ENCODE measurements around the gene WSB1.
"Not testable (repeated sequence)": the region's sequence is repeated elsewhere in the genome, so short reads cannot be mapped to it uniquely, and the experiment has no call there.

WSB1 gene

DNA sequence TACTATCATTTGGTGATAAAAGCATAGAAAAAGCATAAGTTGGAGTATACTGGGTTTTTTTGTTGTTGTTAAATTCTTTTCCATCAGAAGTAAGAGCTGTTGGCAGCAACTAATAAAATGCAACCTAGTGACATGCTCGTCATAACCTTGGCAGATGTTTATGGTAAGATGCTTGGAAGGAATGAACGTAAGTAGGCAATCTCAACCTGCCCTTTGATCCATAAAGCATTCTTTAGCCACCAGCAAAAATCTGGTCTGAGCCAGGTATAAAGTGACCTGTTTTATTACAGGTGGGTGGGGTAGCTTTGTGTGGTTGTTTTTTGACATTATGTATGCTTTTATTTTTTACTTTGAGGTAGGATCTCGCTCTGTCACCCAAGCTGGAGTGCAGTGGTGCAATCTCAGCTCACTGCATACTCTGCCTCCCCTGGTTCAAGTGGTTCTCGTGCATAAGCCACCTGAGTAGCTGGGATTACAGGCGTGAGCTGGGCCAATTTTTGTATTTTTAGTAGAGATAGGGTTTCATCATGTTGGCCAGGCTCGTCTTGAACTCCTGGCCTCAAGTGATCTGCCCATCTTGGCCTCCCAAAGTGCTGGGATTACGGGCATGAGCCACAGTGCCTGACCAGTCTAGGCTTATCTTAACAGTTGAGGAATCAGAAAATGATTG is 22.0 kb downstream of the WSB1 start:
- DNase-seq (ENCODE audit: low read depth in 2 of 2): no peak

DNA sequence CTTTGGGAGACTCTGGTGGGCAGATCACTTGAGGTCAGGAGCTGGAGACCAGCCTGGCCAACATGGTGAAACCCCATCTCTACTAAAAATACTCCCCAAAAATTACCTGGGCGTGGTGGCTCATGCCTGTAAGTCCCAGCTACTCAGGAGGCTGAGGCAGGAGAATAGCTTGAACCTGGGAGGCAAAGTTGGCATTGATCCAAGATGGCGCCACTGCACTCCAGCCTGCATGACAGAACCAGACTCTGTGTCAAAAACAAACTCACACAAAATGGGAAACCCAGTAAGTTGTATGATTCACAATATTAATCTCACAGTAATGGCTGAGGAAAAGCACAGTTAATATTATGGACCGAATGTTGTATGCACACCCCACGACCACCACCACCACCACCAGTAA is 24.3 kb downstream of the WSB1 start:
- no peak for DNase-seq (ENCODE audit: low read depth in 2 of 2)

DNA sequence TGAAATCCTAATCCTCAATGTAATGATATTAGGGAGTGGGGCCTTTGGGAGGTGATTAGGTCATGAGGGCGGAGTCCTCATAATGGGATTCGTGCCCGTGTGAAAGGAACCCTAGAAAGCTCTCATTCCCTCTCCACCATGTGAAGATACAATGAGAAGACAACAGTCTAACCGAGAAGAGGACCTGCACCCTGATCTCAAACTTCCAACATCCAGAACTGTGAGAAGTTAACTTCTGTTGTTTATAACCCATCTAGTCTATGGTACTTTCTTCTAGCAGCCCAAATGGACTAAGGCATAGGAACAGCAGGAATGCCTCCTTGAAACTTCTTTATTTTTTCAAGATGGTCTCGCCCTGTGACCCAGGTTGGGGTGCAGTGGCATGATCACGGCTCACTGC is 24.7 kb downstream of the WSB1 start:
- no peak for DNase-seq (ENCODE audit: low read depth in 2 of 2)

DNA sequence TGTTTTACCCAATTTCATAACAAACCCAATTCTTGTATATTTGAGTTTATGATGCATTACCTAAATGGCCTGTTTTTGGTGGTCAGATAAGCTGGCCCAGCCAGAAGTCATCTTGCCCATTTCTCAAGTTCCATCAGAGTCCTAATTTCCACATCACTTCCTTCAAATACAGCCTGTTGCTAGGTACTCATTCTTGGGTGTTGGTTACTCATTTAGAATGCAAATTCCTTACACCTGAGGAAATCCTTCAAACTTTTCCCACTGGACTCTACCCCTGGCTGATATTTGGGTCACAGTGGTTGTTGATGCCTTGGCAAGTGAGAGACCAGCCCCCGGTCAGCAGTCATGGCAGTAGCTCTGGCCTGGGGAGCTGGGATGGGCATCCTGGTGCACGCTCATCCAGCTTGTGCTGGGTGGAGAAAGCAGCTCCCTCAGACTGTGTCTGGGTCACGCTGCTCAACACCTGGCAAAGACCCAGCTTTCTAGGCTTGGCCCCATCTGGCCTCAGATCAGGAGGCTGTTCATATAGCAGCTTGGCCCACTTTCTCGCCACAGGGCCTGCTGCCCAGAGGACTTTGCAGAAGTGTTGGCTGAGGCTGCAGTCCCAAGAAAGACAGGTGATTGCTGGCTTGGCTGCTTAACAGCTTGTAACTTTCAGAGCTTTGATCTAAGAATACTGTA is 25.8 kb downstream of the WSB1 start:
- DNase-seq (ENCODE audit: low read depth in 2 of 2): no peak

DNA sequence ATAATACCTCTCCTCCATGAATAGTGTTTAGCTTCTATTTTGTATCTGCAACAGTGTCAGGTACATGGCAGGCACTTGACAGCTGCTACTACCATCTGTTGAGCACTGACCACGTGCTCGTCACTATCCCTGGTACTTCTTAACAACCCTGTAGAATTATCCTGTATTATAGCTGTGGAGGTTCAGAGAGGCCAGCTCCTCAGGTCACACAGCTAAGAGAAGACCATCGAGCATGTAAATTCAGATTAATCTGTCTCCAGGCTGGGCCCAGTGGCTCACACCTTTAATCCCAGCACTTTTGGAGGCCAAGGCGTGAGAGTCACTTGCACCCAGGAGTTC is 26.3 kb downstream of the WSB1 start:
- no peak for DNase-seq (ENCODE audit: low read depth in 2 of 2)

DNA sequence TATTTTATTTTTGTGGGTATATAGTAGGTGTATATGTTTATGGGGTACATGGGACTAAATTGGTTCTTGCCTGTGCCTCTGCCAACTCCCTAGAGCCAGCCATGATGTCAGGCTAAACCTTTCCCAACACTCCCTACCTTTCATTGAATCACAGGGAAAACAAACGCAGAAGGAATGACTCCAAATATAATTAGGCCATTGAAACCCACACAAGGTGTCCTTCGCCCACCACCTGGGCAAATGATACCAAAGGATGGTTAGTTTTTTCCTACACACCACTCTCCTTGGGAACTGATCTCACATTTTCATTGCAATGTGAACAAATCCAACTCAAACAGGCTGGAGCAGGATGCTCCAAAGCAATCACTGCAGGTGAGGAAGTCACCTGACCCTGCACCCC is 27.5 kb downstream of the WSB1 start:
- DNase-seq (ENCODE audit: low read depth in 2 of 2): no peak

DNA sequence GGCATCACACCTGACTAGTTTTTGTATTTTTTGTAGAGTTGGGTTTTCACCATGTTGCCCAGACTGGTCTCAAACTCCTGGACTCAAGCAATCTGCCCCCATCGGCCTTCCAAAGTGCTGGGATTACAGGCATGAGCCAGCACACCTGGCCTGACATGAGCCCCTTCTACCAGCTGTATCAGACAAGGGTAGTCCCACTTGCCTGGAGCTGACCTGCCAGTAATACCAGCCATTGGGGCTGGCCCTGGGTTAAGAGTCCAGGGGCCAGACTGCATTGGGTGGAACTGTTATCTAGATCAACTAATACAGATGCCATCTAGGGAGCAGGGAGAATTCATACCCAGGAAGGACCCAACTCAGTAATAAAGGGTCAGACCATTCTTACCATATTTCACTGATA is 28.1 kb downstream of the WSB1 start:
- no peak for DNase-seq (ENCODE audit: low read depth in 2 of 2)

DNA sequence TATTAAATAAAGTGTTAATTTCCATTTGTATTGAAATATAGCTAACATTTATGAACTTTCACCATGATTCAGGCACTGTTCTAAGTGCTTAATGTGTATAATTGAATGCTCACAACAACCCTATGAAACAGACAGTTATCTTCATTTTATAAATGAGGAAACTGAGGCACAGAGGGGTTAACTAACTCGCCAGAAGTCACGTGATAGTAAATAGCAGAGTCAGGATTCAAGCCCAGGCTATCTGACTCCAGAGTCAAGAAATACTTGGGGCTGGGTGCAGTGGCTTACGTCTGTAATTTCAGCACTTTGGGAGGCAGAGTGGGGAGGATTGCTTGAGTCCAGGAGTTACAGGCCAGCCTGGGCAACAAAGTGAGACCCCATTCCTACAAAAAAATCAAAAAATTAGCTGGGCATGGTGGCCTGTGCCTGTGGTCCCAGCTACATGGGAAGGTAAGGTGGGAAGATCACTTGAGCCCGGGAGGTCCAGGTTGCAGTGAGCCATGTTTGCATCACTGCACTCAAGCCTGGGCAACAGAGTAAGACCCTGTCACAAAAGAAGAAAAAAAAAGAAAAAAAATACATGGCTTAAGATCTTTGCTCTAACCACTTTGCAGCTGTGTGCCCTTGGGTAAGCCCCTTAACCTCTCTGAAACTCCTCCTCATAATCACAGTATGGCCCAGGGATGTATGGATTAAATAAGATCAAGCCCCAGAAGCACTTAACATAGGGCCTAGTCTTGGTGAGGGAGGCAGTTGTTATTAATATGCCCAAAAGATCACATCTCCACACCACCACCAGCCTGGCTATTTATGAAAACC is 29.0 kb downstream of the WSB1 start:
- no peak for DNase-seq (ENCODE audit: low read depth in 2 of 2)

DNA sequence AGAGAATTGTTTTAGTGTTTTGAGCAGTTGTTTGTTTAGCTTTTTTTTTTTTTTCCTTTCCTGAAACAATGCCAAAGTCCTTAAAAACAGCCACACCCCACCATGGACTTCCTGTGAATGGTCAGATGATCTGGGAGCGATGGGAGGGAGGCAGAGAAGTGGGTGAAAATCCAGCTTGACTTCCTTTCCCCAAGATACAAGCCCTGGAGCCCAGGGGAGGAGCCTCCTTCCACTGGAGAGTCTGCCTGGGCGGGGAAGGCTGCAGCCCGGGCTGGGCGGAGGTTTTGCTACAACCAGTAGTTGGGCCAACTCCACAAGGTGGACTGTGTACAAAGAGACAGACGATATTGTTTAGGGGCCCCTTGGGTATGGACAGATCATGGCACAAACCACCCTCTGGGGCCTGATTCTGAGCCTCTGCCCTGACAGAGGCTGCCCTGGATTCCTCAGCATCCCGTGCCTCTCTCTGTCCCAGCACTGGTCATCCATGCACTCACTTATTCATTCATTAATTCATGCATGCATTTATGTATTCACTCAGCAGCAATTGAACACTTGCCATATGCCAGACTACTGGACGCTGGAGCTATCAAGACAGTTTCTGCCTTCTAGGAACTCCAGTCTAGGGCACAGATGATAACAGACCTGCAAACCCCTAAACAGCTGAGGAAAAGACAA is 29.8 kb downstream of the WSB1 start:
- no peak for DNase-seq (ENCODE audit: low read depth in 2 of 2)

DNA sequence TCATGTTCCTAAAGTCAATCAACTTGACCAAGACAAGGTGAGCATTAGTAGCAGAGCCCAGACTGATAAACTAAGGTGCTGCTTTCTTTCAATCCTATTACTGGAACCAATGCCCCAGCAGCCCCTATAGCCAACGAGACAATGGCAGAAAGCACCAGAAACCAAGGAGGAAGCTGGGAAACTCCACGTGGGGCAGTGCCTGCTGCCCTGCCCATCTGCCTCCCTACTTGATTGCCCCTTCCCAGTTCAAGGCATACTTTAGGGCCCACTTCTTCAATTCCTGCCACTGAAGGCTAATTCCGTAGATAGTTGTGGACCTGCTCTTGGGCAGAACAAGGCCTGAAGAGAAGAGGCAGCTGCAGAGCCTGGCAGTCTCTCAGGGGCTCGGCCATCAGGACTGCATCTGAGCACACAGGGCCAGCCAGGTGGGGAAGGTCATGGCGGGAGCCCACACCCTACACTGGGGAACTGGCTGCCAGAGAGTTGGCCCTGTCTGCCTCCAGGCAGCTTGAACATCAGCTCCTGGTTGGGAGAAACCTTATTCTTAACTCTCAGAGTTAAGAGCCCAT is 30.9 kb downstream of the WSB1 start:
- no peak for DNase-seq (ENCODE audit: low read depth in 2 of 2)

DNA sequence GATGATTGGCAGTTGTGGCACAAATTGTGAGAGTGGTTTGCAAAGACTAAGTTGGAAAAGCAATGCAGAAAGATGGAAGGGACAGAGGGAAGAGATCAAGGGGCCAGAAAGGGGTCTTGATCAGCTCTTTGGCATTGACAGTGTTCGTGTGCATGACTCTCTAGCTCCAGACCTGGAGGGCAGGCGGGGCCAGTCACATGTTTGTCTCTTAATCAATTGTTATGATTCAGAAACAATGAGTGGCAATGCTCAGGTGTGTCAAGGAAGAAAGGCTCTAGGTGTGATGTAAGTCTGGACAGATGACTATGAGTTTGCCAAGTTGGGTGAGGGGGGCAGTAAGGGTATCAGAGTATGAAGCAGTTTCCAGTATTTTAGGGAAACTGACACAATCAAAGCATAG is 32.1 kb downstream of the WSB1 start:
- no peak for DNase-seq (ENCODE audit: low read depth in 2 of 2)

DNA sequence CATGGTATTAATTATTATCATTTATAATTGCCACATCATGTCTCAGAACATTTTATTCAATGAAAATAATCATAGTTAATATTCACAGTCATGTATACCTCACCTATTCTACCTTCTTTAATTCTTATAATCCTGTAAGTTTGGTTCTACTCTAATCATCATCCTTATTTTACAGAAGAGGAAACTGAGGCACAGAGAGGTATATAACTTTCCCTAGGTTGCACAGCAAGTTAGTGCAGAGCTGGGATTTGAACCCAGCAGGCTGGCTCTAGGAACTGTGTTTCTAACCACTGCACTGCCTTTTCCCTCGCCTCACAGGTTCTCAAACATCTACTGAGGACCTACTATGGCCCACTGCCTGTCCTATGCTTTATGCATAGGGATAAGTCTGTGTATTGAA is 32.7 kb downstream of the WSB1 start:
- DNase-seq (ENCODE audit: low read depth in 2 of 2): no peak

DNA sequence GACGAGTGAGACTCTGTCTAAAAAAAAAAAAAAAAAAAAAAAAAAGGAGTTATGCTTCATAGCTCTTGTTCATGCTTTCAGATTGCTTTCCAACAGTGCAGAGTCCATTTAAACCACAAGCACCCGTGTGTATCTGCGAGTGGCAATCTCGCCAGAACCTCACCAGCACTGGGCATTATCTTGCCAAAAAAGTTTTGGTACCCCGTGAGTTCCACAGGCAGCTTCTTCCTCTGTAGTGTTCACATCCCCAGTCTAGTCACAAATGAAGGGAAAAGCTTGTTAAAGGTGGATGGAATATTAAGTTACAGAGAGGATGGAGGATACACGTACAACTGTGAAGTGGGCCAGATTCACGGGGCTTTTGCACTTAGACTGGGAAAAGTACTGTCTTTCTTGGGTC is 33.5 kb downstream of the WSB1 start:
- DNase-seq (ENCODE audit: low read depth in 2 of 2): no peak

DNA sequence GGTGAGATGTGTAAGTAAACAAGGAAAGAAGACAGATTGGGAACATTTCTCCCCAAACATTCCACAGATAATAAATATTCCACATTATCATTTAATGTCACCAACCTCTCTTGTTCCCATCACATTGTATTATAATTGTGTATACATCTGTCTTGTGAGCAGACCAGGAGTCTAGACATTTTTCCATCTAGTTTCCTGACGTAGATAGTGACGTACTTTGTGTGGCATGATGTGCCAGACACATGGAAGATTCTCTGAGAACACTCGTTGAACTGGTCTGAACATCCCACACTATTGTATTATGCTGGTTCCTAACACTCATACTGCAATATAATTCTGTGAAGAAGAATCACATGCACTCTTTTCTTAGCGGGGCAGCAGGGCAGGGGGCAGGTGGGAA is 34.0 kb downstream of the WSB1 start:
- DNase-seq (ENCODE audit: low read depth in 2 of 2): no peak

DNA sequence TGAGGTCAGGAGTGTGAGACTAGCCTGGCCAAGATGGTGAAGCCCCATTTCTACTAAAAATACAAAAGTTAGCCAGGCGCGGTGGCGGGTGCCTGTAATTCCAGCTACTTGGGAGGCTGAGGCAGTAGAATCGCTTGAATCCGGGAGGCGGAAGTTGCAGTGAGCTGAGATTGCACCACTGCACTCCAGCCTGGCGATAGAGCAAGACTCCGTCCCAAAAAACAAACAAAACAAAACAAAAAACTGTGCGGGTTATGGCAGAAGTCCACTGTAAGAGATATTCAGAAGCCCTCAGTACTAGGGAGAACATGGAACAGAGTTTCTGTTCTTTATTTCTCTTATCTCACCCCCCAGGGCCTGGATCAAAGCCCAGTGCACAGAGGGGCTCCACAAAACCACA is 34.8 kb downstream of the WSB1 start:
- not testable (repeated sequence) for DNase-seq (ENCODE audit: low read depth in 2 of 2)

DNA sequence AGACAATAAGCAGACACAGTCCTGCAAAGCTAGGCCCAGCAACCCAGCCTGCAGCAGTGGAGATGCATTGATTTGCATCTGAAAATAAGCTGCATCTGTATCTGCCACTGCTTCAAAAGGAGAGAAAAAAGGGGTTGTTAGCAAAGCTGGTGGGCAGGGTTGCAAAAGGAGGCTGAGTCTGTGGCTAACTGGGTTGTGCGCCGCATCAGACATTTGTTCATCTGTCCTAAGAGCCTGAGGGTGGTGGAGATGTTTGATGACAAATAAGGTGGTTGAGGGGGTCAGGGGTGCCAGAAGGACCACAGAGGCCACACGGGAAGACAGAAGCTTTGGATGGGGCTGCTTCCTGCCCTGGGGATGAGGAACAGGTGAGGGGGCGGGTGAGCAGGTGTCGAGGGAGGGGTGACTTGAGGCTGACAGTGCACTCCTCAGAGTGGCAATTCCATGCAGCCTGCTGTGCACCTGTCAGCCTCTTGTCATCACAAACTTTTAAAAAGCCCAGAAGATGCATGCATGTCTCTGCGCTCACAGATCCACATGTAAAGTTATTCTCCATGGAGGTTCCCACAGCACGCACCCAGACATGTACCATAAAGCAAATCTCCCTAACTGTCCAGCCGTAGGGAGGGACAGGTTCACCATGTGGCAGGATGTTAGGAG is 35.4 kb downstream of the WSB1 start:
- DNase-seq (ENCODE audit: low read depth in 2 of 2): no peak

DNA sequence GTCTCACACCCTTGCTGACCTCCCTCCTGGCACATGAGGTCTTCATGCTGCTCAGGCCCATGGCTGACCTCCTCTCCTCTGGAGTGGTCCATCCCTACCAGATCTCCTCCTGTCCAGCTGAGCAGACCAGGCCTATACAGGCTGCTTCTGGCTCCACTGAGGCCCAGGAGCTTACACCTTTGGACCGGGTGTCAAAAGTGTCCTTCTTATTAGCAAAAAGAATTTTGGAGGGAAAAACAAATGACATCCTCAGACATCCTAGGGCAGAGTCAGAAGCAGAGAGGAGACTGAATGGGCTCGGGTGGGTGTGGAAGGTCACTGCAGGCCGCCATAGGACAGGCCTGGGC is 38.1 kb downstream of the WSB1 start:
- DNase-seq (ENCODE audit: low read depth in 2 of 2): no peak

DNA sequence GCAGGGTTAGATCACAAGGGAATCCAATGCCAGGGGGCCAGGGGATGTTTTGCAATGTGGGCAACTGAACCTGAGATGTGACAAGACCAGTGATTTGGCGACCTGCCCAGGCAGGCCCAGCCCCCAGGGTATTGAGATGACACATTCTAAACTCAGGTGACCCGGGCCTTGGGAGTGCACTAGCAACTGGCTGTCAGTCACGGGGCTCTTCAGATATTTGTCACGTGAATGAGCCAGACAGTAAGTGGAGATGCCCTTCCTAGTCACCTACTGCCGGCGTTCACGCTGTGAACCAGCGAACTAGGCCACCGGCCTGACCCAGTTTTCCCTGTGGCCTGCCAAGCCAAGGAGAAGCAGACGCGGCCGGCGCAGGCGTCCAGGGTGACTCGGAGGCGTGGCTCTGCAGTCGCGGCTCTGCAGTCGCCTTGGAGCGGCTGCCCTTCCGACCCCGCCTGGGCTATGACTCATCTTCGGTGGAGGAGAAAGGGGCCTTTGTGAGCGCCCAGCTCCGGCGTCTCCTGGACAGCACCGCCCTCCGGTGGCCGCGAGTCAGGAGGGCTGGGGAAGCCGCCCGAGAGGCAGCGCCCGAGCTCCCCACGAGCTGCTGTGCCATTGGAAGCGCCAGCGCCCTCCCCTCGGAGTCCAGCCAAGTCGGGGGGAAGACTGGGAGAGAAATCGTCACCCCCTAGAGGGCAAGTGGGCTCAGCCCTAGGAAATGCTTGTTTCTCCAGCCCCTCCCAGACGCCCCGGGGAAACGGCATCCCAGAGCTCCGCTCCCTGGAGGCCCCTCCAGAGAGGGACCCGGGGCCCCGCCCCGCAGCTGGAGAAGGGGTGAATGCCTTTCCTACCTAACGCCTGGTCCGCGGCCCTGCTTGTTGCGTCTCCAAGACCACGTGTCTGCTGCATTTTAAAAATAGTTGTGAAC is 38.8 kb downstream of the WSB1 start:
- peak; percentile 79 to 82 for DNase-seq (ENCODE audit: low read depth in 2 of 2)

DNA sequence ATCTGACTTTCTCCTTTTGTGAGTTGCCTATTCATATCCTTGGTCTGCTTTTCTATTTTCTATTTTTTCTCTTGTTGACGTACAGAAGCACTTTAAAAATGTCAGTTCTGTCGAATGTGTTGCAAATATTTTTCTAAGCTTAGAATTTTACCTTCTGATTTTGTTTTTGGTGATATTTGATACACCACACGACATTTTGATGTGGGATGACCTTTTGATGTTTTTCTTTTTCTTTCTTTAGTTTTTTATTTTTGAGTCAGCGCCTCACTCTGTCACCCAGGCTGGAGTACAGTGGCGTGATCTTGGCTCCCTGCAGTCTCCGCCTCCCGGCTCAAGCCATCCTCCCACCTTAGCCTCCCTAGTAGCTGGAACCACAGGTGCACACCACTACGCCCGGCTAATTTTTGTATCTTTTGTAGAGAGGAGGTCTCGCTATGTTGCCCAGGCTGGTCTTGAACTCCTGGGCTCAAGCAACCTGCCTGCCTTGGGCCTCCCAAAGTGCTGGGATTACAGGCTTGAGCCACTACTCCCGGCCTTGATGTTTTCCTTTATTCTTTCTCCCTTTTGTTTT is 39.6 kb downstream of the WSB1 start:
- no peak for DNase-seq (ENCODE audit: low read depth in 2 of 2)

DNA sequence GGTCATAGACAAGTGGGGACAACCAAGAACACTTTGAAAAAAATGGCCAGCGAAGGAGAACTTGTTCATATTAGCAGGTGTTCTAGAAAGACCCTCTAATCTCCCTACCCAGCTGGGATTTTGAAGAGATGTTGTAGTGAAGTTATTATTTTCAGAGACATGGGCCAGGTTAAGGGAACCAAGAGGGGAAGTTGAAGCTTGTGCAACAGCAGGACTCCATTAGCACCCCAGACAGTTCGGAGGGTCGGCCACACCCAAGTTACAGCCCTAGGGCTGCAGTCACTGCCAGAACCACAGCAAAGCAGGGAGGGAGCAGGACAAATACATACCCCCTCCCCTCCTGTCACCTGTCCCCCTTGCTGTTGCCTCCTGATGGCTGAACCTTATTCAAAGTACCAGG is 42.3 kb downstream of the WSB1 start:
- DNase-seq (ENCODE audit: low read depth in 2 of 2): no peak

All from activated CD8-positive, alpha-beta memory T cell treated with anti-CD3 and anti-CD28 coated beads for 4 hours (primary cell).